HG02973 (cell line): ENCODE measurements around the gene DGKD.

ENCODE experiments used
- ATAC-seq: cut with Tn5 transposase; IDR thresholded peaks from one replicate; pipeline ENCODE4 v1.9.1; 2021; ENCODE audit warnings: moderate library complexity; ENCODE audit not compliant: unreplicated experiment

Gene DGKD

GRCh38 chr2:233338046-233338445 lies 16.2 kb upstream of the DGKD start:
- no peak for ATAC-seq

GRCh38 chr2:233338812-233339368 lies 15.4 kb upstream of the DGKD start:
- no peak for ATAC-seq

- no peak for ATAC-seq
Measured at GRCh38 chr2:233339427-233339826, 14.9 kb upstream of the DGKD start.

- no peak for ATAC-seq
Measured at GRCh38 chr2:233341296-233341695, 13.0 kb upstream of the DGKD start.

- no peak for ATAC-seq
Measured at GRCh38 chr2:233342301-233342700, 12.0 kb upstream of the DGKD start.

GRCh38 chr2:233343171-233343705 lies 11.1 kb upstream of the DGKD start:
- no peak for ATAC-seq

- ATAC-seq = no peak
Measured at GRCh38 chr2:233346376-233346775, 7.9 kb upstream of the DGKD start.

- ATAC-seq = no peak
Measured at GRCh38 chr2:233346930-233347329, 7.4 kb upstream of the DGKD start.

GRCh38 chr2:233349005-233349998 lies 5.0 kb upstream of the DGKD start:
- peak; percentile 38 for ATAC-seq

GRCh38 chr2:233350708-233351107 lies 3.6 kb upstream of the DGKD start:
- no peak for ATAC-seq

- ATAC-seq = no peak
Measured at GRCh38 chr2:233351423-233351822, 2.9 kb upstream of the DGKD start.

GRCh38 chr2:233352141-233352842 lies 2.0 kb upstream of the DGKD start:
- no peak for ATAC-seq

- ATAC-seq = peak; percentile 14
Measured at GRCh38 chr2:233353101-233353768, 1.1 kb upstream of the DGKD start.

GRCh38 chr2:233354500-233354924 lies 218 bp downstream of the DGKD start:
- peak; percentile 16 for ATAC-seq

- ATAC-seq = no peak
Measured at GRCh38 chr2:233354971-233355574, 779 bp downstream of the DGKD start.

GRCh38 chr2:233355916-233356315 lies 1.6 kb downstream of the DGKD start:
- no peak for ATAC-seq

GRCh38 chr2:233356546-233357308 lies 2.4 kb downstream of the DGKD start:
- no peak for ATAC-seq

GRCh38 chr2:233358335-233358734 lies 4.0 kb downstream of the DGKD start:
- no peak for ATAC-seq

- ATAC-seq = no peak
Measured at GRCh38 chr2:233358947-233359346, 4.7 kb downstream of the DGKD start.

- ATAC-seq = no peak
Measured at GRCh38 chr2:233359823-233360222, 5.5 kb downstream of the DGKD start.
